OCI-LY7 (cell line): ENCODE data around the gene FITM1.

Experiments
- EZH2phosphoT487 ChIP-seq: fragments of 200-600 bp; sonication (generic); IDR thresholded peaks from 2 replicates; pipeline ENCODE4 v1.6.1; 2018; ENCODE audit warnings: low read depth, borderline replicate concordance, mild to moderate bottlenecking, mixed run types, antibody characterized with exemption, low read length, moderate library complexity, mixed read lengths
- TF ChIP-seq, protein P1 (sequence below): fragments of 200-600 bp; sonication (generic); conservative IDR thresholded peaks from 2 replicates; pipeline ENCODE4 v1.5.1; 2014; ENCODE audit warnings: mild to moderate bottlenecking, antibody characterized with exemption, low read length, moderate library complexity, mixed read lengths

DNA sequence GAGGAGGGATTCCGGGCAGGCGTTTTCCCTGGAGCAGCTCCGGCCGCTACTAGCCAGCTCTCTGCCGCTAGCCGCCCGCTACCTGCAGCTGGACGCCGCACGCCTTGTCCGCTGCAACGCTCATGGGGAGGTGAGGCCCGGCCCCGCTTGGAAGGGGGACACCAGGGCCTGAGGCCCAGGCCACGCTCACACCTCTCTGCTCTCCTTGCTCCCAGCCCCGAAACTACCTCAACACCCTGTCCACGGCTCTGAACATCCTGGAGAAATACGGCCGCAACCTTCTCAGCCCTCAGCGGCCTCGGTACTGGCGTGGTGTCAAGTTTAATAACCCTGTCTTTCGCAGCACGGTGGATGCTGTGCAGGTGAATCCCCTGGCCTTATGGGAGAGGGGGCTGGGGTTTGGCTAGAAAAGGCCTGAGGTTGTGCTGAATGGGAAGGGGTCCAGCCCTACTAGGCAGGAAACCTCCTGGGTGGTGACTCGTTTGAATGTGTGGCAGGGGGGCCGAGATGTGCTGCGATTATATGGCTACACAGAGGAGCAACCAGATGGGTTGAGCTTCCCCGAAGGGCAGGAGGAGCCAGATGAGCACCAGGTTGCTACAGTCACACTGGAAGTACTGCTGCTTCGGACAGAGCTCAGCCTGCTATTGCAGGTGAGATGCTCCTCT is 17.4 kb downstream of the FITM1 start:
- TF ChIP-seq, protein P1, sequence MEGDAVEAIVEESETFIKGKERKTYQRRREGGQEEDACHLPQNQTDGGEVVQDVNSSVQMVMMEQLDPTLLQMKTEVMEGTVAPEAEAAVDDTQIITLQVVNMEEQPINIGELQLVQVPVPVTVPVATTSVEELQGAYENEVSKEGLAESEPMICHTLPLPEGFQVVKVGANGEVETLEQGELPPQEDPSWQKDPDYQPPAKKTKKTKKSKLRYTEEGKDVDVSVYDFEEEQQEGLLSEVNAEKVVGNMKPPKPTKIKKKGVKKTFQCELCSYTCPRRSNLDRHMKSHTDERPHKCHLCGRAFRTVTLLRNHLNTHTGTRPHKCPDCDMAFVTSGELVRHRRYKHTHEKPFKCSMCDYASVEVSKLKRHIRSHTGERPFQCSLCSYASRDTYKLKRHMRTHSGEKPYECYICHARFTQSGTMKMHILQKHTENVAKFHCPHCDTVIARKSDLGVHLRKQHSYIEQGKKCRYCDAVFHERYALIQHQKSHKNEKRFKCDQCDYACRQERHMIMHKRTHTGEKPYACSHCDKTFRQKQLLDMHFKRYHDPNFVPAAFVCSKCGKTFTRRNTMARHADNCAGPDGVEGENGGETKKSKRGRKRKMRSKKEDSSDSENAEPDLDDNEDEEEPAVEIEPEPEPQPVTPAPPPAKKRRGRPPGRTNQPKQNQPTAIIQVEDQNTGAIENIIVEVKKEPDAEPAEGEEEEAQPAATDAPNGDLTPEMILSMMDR: no peak
- TF ChIP-seq EZH2phosphoT487: no peak
